A549 (cell line): Measurements from ENCODE around the gene MAGI2.

Experiments
- BHLHE40 ChIP-seq: IDR thresholded peaks from 2 replicates; pipeline ENCODE4 v1.6.1; 2012; ENCODE audit warnings: low read depth, low read length, inconsistent platforms
- CEBPB ChIP-seq, 2 experiments: fragments of >200 bp in 1 of 2; sonication (Bioruptor Twin) in 1 of 2; formaldehyde crosslinking in 1 of 2; IDR thresholded peaks; 2 replicates each; pipeline ENCODE4 v1.6.1; 2012 to 2016
- CHD4 ChIP-seq: fragments of 200-600 bp; sonication (generic); IDR thresholded peaks from 2 replicates; pipeline ENCODE4 v1.6.1; 2016; ENCODE audit warnings: antibody characterized with exemption, mild to moderate bottlenecking, borderline replicate concordance
- CTCF ChIP-seq: fragments of >200 bp; sonication (Bioruptor Twin); formaldehyde crosslinking; IDR thresholded peaks from 3 replicates; pipeline ENCODE4 v1.5.1; 2016
- EP300 ChIP-seq, 2 experiments: fragments of >200 bp; sonication (Bioruptor Twin); formaldehyde crosslinking; IDR thresholded peaks; 2 replicates in 1 of 2; 3 replicates in 1 of 2; pipeline ENCODE4 v1.6.1; 2016 to 2017
- HES2 ChIP-seq: fragments of >200 bp; sonication (Bioruptor Twin); formaldehyde crosslinking; IDR thresholded peaks from 2 replicates; pipeline ENCODE4 v1.6.1; 2016
- KDM5A ChIP-seq: fragments of 200-600 bp; sonication (generic); IDR thresholded peaks from 2 replicates; pipeline ENCODE4 v1.6.1; 2016; ENCODE audit warnings: antibody characterized with exemption, mild to moderate bottlenecking
- POLR2A ChIP-seq: IDR thresholded peaks from 2 replicates; pipeline ENCODE4 v1.6.1; 2012; ENCODE audit warnings: mild to moderate bottlenecking, low read length
- RAD21 ChIP-seq, 2 experiments: fragments of >200 bp in 1 of 2; sonication (Bioruptor Twin) in 1 of 2; formaldehyde crosslinking in 1 of 2; IDR thresholded peaks in 1 of 2; conservative IDR thresholded peaks in 1 of 2; 2 replicates in 1 of 2; 3 replicates in 1 of 2; pipeline ENCODE4 v1.6.1; 2012 to 2018; ENCODE audit warnings: inconsistent platforms in 1 of 2
- SMC3 ChIP-seq: fragments of >200 bp; sonication (Bioruptor Twin); formaldehyde crosslinking; IDR thresholded peaks from 3 replicates; pipeline ENCODE4 v1.6.1; 2018; ENCODE audit warnings: inconsistent platforms
- SREBF2 ChIP-seq: fragments of 450-650 bp; IDR thresholded peaks from 2 replicates; pipeline ENCODE4 v1.6.1; 2014; ENCODE audit warnings: mild to moderate bottlenecking, moderate library complexity
- TFCP2L1 ChIP-seq: fragments of 250-450 bp; sonication (Bioruptor Pico); IDR thresholded peaks from 2 replicates; pipeline ENCODE4 v1.5.0; 2021; ENCODE audit warnings: mild to moderate bottlenecking

GRCh38 chr7:78280276-78280675 is 1173.2 kb downstream of the MAGI2 start:
- TF ChIP-seq CTCF (no peak), POLR2A (no peak), RAD21 (conservative IDR thresholded peaks at IDR 0.05 in 1 of 2, IDR thresholded peaks at IDR 0.05 in 1 of 2) (no peak), SREBF2 (no peak), CEBPB (IDR thresholded peaks at IDR 0.05) (no peak), CHD4 (no peak), HES2 (no peak), SMC3 (no peak), BHLHE40 (no peak), TFCP2L1 (no peak), EP300 (IDR thresholded peaks at IDR 0.05) (no peak), KDM5A (no peak)
